ENCODE measurements around the gene FCN1. TPM values are rescaled to one million over a fixed set of nuclear protein-coding genes. Genes with fewer than 3 reads are reported as not detected.

FCN1 gene
- total RNA-seq, 1 donor from 2014 or later: not detected

- TF ChIP-seq CTCF (IDR thresholded peaks at IDR 0.05; ENCODE audit: unreplicated experiment): no peak
- Mint-ChIP-seq H3K27me3 (peaks cover 10% of the 10 kb centered on the region), H3K4me3 (ENCODE audit: low read depth) (no peak overlapping the region), H3K36me3 (ENCODE audit: insufficient read depth) (no peaks in the 10 kb centered on the region), H3K27ac (no peak overlapping the region), H3K9me3 (ENCODE audit: low read depth) (peaks cover 13% of the 10 kb centered on the region), H3K4me1 (ENCODE audit: low read depth) (no peaks in the 10 kb centered on the region)
- DNase-seq (ENCODE audit: low spot score, unreplicated experiment): no peak
Measured at GRCh38 chr9:134895567-134895907, 22.2 kb downstream of the FCN1 start.

- Mint-ChIP-seq H3K4me3 (ENCODE audit: low read depth) (no peak overlapping the region), H3K9me3 (ENCODE audit: low read depth) (peaks cover 13% of the 10 kb centered on the region), H3K4me1 (ENCODE audit: low read depth) (no peaks in the 10 kb centered on the region), H3K27me3 (peaks cover 10% of the 10 kb centered on the region), H3K27ac (no peak overlapping the region), H3K36me3 (ENCODE audit: insufficient read depth) (no peaks in the 10 kb centered on the region)
- TF ChIP-seq CTCF (IDR thresholded peaks at IDR 0.05; ENCODE audit: unreplicated experiment): no peak
- DNase-seq (ENCODE audit: low spot score, unreplicated experiment): no peak
Measured at GRCh38 chr9:134895097-134895496, 22.6 kb downstream of the FCN1 start.

DNA sequence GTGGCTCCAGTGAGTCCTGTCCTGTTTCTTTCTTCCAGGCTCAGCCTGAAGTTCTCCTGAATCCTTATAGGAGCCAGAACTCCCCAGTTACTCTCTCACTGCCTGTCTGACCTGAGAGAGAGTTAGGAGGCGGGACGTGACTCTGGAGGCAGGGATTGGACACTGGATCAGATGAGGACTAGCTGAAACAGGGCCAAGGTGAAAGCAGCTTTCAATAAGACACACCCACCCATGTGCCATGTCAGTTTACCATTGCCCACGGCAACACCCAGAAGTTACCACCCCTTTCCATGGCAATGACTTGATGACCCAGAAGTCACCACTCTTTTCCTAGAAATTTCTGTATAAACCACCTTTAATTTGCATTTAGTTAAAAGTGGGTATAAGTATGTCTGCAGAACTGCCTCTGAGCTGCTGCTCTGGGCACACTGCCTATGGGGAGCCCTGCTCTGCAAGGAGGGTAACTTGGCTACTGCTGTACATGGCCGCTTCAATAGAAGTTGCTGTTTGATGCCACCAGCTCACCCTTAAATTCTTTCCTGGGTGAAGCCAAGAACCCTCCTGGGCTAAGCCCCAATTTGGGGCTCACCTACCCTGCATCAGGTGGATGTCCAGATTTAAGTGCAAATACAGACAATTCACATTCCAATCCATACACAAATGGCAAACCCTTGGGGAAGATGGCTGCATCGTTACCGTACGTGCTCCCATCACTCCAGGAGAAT is 23.4 kb downstream of the FCN1 start:
- H3K9me3 Mint-ChIP-seq (ENCODE audit: low read depth): peaks cover 11% of the 10 kb centered on the region
- DNase-seq (ENCODE audit: low spot score, unreplicated experiment): no peak
- no peak overlapping the region for H3K4me3 Mint-ChIP-seq (ENCODE audit: low read depth)
- no peaks in the 10 kb centered on the region for H3K4me1 Mint-ChIP-seq (ENCODE audit: low read depth)
- H3K27me3 Mint-ChIP-seq: peaks cover 10% of the 10 kb centered on the region
- H3K36me3 Mint-ChIP-seq (ENCODE audit: insufficient read depth): no peaks in the 10 kb centered on the region
- no peak for TF ChIP-seq CTCF (IDR thresholded peaks at IDR 0.05; ENCODE audit: unreplicated experiment)
- H3K27ac Mint-ChIP-seq: no peak overlapping the region

DNA sequence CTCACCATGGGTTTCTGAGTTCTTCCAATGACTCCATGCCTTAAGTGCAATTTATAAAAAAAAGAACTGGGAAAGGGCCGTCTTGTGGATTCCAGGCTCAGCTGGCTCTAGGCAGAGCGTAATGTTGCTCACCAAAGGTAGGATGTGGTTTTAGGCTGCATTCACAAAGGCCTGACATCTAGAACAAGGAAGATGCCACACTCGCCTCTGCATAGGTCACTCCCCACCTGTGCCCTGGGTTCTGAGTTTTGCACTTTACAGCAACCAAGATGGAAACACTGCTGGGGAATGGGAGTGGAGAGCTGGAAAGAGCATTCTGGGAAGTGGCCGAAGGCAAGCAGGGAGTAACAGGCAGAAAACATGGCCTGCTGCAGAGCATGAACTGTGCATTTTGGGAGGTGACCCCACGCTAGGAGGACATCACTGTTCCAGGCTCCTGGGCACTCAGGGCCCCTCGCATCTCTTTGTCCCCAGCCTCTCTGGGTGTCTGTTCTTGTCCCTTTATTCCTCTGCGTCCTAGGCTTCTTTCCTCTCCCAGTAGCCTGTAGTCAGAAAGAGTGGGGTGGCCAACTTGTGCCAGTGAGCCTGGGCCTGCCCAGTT is 24.8 kb downstream of the FCN1 start:
- Mint-ChIP-seq H3K27ac (no peak overlapping the region), H3K9me3 (ENCODE audit: low read depth) (peaks cover 4% of the 10 kb centered on the region), H3K36me3 (ENCODE audit: insufficient read depth) (no peaks in the 10 kb centered on the region), H3K4me3 (ENCODE audit: low read depth) (no peak overlapping the region), H3K27me3 (peaks cover 7% of the 10 kb centered on the region), H3K4me1 (ENCODE audit: low read depth) (no peaks in the 10 kb centered on the region)
- TF ChIP-seq CTCF (IDR thresholded peaks at IDR 0.05; ENCODE audit: unreplicated experiment): no peak
- no peak for DNase-seq (ENCODE audit: low spot score, unreplicated experiment)

DNA sequence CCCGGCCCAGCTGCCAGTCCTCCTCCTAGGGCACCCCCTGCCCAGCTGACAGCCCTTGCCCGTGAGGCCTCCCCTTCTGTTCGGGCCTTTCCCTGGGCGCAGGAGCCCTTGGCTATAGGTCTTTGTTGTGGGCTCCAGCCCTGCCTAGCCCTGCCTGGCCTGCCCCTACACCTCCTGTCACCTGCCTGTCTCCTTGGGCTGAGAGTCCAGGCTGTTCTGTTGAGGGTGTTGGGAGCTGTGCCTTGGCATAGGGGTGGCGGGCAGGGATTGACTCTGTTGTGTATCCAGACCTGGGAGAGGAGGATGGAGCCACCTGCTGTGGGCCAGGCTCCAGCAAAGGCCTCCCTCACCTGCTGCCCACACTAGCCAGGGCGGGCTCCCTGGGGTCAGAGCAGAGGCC is 25.5 kb downstream of the FCN1 start:
- H3K27ac Mint-ChIP-seq: no peak overlapping the region
- H3K9me3 Mint-ChIP-seq (ENCODE audit: low read depth): peaks cover 4% of the 10 kb centered on the region
- no peak overlapping the region for H3K4me3 Mint-ChIP-seq (ENCODE audit: low read depth)
- H3K27me3 Mint-ChIP-seq: peaks cover 10% of the 10 kb centered on the region
- no peaks in the 10 kb centered on the region for H3K36me3 Mint-ChIP-seq (ENCODE audit: insufficient read depth)
- TF ChIP-seq CTCF (IDR thresholded peaks at IDR 0.05; ENCODE audit: unreplicated experiment): no peak
- DNase-seq (ENCODE audit: low spot score, unreplicated experiment): no peak
- H3K4me1 Mint-ChIP-seq (ENCODE audit: low read depth): no peaks in the 10 kb centered on the region
